22Rv1 (cell line): Measurements from ENCODE around the gene ONECUT1.

Experiments used
- ZFX ChIP-seq: fragments of 450-650 bp; IDR thresholded peaks from 2 replicates; pipeline ENCODE4 v1.6.1; 2017; ENCODE audit warnings: antibody characterized with exemption, borderline replicate concordance
- TF ChIP-seq, protein P1 (sequence below): fragments of 450-650 bp; IDR thresholded peaks from 2 replicates; pipeline ENCODE4 v1.5.1; 2017; ENCODE audit warnings: mild to moderate bottlenecking

DNA sequence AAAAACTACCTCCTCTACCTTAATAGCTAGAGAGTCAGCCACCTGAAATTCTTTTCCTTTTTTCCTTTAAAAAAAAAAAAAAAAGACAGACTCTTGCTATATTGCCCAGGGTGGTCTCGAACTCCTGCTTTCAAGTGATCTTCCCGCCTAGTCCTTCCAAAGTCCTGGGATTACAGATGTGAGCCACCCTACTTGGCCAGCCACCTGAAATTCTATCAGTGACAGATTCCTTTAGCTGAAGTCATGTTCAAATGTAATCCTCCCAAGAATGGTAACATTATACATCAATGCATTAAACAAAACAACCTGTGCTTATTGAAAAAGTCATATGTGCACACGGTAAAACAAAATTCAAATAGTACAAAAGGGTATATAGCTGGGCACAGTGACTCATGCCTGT is 59.1 kb downstream of the ONECUT1 start:
- TF ChIP-seq, protein P1, sequence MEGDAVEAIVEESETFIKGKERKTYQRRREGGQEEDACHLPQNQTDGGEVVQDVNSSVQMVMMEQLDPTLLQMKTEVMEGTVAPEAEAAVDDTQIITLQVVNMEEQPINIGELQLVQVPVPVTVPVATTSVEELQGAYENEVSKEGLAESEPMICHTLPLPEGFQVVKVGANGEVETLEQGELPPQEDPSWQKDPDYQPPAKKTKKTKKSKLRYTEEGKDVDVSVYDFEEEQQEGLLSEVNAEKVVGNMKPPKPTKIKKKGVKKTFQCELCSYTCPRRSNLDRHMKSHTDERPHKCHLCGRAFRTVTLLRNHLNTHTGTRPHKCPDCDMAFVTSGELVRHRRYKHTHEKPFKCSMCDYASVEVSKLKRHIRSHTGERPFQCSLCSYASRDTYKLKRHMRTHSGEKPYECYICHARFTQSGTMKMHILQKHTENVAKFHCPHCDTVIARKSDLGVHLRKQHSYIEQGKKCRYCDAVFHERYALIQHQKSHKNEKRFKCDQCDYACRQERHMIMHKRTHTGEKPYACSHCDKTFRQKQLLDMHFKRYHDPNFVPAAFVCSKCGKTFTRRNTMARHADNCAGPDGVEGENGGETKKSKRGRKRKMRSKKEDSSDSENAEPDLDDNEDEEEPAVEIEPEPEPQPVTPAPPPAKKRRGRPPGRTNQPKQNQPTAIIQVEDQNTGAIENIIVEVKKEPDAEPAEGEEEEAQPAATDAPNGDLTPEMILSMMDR = no peak
- no peak for TF ChIP-seq ZFX
